ENCODE results near the gene LIN28B. TPM values are rescaled to one million over a fixed set of nuclear protein-coding genes. Genes with fewer than 3 reads are reported as not detected.

Gene LIN28B
- polyA plus RNA-seq, 2 of the 4 experiments (the other 2 are of a cell fraction): 3.6 to 7.2 TPM

- no peak overlapping the region for H3K27ac ChIP-seq
- TF ChIP-seq E2F6 (IDR thresholded peaks at IDR 0.05; ENCODE audit: borderline replicate concordance, low read depth) (no peak), MAX (IDR thresholded peaks at IDR 0.05) (no peak), CEBPB (IDR thresholded peaks at IDR 0.05) (no peak), REST (IDR thresholded peaks at IDR 0.05) (no peak), ZC3H11A (IDR thresholded peaks at IDR 0.05) (no peak), HOXB13 (CRISPR knock-in tag; IDR thresholded peaks at IDR 0.05; ENCODE audit: low read depth) (no peak), HEYL (CRISPR knock-in tag; IDR thresholded peaks at IDR 0.05) (no peak), ATOH8 (CRISPR knock-in tag; IDR thresholded peaks at IDR 0.05; ENCODE audit: low read depth) (no peak), POLR2AphosphoS2 (conservative IDR thresholded peaks at IDR 0.05; ENCODE audit: low read length) (no peak)
- FAIRE-seq: no peak
- 52% methylated on average over 1 of the region's 1 CpG for WGBS (ENCODE audit: missing lambda C conversion rate)
- H3K9me3 ChIP-seq: no peaks in the 10 kb centered on the region
- POLR2A ChIA-PET: no interaction called here
- no peaks in the 10 kb centered on the region for H3K4me1 ChIP-seq
- no peak overlapping the region for H3K4me2 ChIP-seq
- DNase-seq (ENCODE audit: low read depth in 1 of 2, low spot score in 1 of 2): no peak
- no peak for ATAC-seq
- H3K4me3 ChIP-seq: no peak overlapping the region
- CTCF ChIA-PET: interaction anchor here (0.8 kb wide), 1 partner anchor 27 kb away, joined by 3 read pairs; no protein-coding TSS in a partner anchor
Observed at GRCh38 chr6:104921896-104922295, 35.0 kb upstream of the LIN28B start.

- TF ChIP-seq JUNB (IDR thresholded peaks at IDR 0.05) (no peak), FOSL2 (IDR thresholded peaks at IDR 0.05) (no peak), FOSL2 (CRISPR knock-in tag; IDR thresholded peaks at IDR 0.05) (no peak), ELK1 (IDR thresholded peaks at IDR 0.05; ENCODE audit: low read depth, low read length) (no peak), SMC3 (IDR thresholded peaks at IDR 0.05) (no peak), PBX3 (IDR thresholded peaks at IDR 0.05) (no peak), PHF8 (IDR thresholded peaks at IDR 0.05; ENCODE audit: borderline replicate concordance, low read depth) (no peak), ZSCAN20 (CRISPR knock-in tag; IDR thresholded peaks at IDR 0.05) (no peak), USF2 (IDR thresholded peaks at IDR 0.05) (no peak), EHMT2 (IDR thresholded peaks at IDR 0.05; ENCODE audit: low read depth) (no peak), HEYL (CRISPR knock-in tag; IDR thresholded peaks at IDR 0.05) (no peak), KDM1A (IDR thresholded peaks at IDR 0.05; ENCODE audit: low read depth) (no peak), KDM5A (IDR thresholded peaks at IDR 0.05) (no peak), ZFP36 (IDR thresholded peaks at IDR 0.05; ENCODE audit: borderline replicate concordance, partially characterized antibody) (no peak), REST (IDR thresholded peaks at IDR 0.05) (no peak), ESRRA (IDR thresholded peaks at IDR 0.05; ENCODE audit: borderline replicate concordance, low read length) (no peak)
- Histone ChIP-seq H3K9me3 (no peaks in the 10 kb centered on the region), H3K4me2 (no peak overlapping the region), H3K27ac (no peak overlapping the region), H3K4me1 (no peaks in the 10 kb centered on the region), H3K4me3 (no peak overlapping the region)
- ATAC-seq: no peak
- FAIRE-seq: no peak
- ChIA-PET POLR2A (no interaction called here), CTCF (no interaction called here)
- 74% methylated on average over 3 of the region's 3 CpGs for WGBS (ENCODE audit: missing lambda C conversion rate)
- DNase-seq (ENCODE audit: low read depth in 1 of 2, low spot score in 1 of 2): no peak
Observed at GRCh38 chr6:104928141-104928540, 28.8 kb upstream of the LIN28B start.
